ENCODE measurements around the gene TAGAP.

The TAGAP gene

GRCh38 chr6:159068904-159069578, 24.2 kb upstream of the TAGAP start:
- no peak for DNase-seq

- no peak for DNase-seq
Observed at GRCh38 chr6:159067334-159067733, 22.5 kb upstream of the TAGAP start.

- no peak for DNase-seq
Observed at GRCh38 chr6:159066483-159066882, 21.7 kb upstream of the TAGAP start.

GRCh38 chr6:159065759-159066329, 21.1 kb upstream of the TAGAP start:
- DNase-seq = no peak

GRCh38 chr6:159065091-159065490, 20.3 kb upstream of the TAGAP start:
- DNase-seq = no peak

GRCh38 chr6:159064477-159064876, 19.7 kb upstream of the TAGAP start:
- no peak for DNase-seq

- no peak for DNase-seq
Observed at GRCh38 chr6:159063549-159063948, 18.8 kb upstream of the TAGAP start.

GRCh38 chr6:159062976-159063375, 18.2 kb upstream of the TAGAP start:
- no peak for DNase-seq

GRCh38 chr6:159062564-159062945, 17.8 kb upstream of the TAGAP start:
- no peak for DNase-seq

GRCh38 chr6:159061805-159062563, 17.2 kb upstream of the TAGAP start:
- no peak for DNase-seq

- DNase-seq = no peak
Observed at GRCh38 chr6:159061146-159061545, 16.4 kb upstream of the TAGAP start.

- no peak for DNase-seq
Observed at GRCh38 chr6:159059885-159060506, 15.2 kb upstream of the TAGAP start.

GRCh38 chr6:159059141-159059540, 14.3 kb upstream of the TAGAP start:
- DNase-seq = no peak

GRCh38 chr6:159056899-159057298, 12.1 kb upstream of the TAGAP start:
- no peak for DNase-seq

GRCh38 chr6:159056432-159056831, 11.6 kb upstream of the TAGAP start:
- DNase-seq = no peak

GRCh38 chr6:159056003-159056402, 11.2 kb upstream of the TAGAP start:
- no peak for DNase-seq

- no peak for DNase-seq
Observed at GRCh38 chr6:159053781-159054398, 9.1 kb upstream of the TAGAP start.

GRCh38 chr6:159052720-159053119, 7.9 kb upstream of the TAGAP start:
- no peak for DNase-seq

- DNase-seq = no peak
Observed at GRCh38 chr6:159047891-159048685, 3.3 kb upstream of the TAGAP start.

GRCh38 chr6:159045801-159046200, 1.0 kb upstream of the TAGAP start:
- no peak for DNase-seq

- DNase-seq = no peak
Observed at GRCh38 chr6:159043947-159044346, 844 bp downstream of the TAGAP start.

GRCh38 chr6:159043251-159043650, 1.5 kb downstream of the TAGAP start:
- no peak for DNase-seq

GRCh38 chr6:159042826-159043181, 2.0 kb downstream of the TAGAP start:
- no peak for DNase-seq
